IMR-90 (cell line): ENCODE measurements around the gene MAGI1. TPM values are rescaled to one million over a fixed set of nuclear protein-coding genes. Genes with fewer than 3 reads are reported as not detected.

Experiments used
- ATAC-seq: fragments of 200-7000 bp; cut with Tn5 transposase; 2 replicates; pipeline ENCODE4 v1.9.1; 2020; ENCODE audit warnings: low read depth, mild to moderate bottlenecking, moderate library complexity
- BruUV-seq: library from RNA; stranded (reverse); fragments of 400-500 nt; replicated peaks from 2 replicates; lab custom pipeline; 2021; lab: Mats Ljungman, UMichigan
- CTCF ChIA-PET: fragments of 300-600 bp; formaldehyde crosslinking; extraction: SDS; loops from one replicate; lab custom pipeline; 2021; ENCODE audit warnings: antibody characterized with exemption; lab: Yijun Ruan, JAX
- POLR2A ChIA-PET: fragments of 300-600 bp; sonication (Branson Sonifier 250); formaldehyde crosslinking; loops from one replicate; lab custom pipeline; 2022; ENCODE audit warnings: antibody characterized with exemption; ENCODE audit not compliant: unreplicated experiment; lab: Charles Lee
- DNase-seq: peaks from one replicate; pipeline ENCODE4 v3.0.0; 2013
- H2AFZ ChIP-seq: replicated peaks from 2 replicates; pipeline ENCODE3; 2013; ENCODE audit warnings: low read length, mild to moderate bottlenecking; ENCODE audit not compliant: poor library complexity
- H2AK5ac ChIP-seq: 2 replicates; pipeline ENCODE4 v1.6.1; 2013; ENCODE audit warnings: low read depth, low read length, inconsistent platforms
- H2AK9ac ChIP-seq: replicated peaks from 2 replicates; pipeline ENCODE3; 2013; ENCODE audit warnings: mild to moderate bottlenecking, low read depth, low read length, moderate library complexity; ENCODE audit not compliant: poor library complexity
- H2BK120ac ChIP-seq: 2 replicates; pipeline ENCODE4 v1.6.1; 2013; ENCODE audit warnings: low read depth, low read length, inconsistent platforms
- H2BK15ac ChIP-seq: 3 replicates; pipeline ENCODE4 v1.6.1; 2013; ENCODE audit warnings: low read depth, low read length, inconsistent platforms
- H2BK20ac ChIP-seq: 2 replicates; pipeline ENCODE4 v1.6.1; 2013; ENCODE audit warnings: low read depth, mild to moderate bottlenecking, inconsistent platforms, low read length, moderate library complexity
- H2BK5ac ChIP-seq: 2 replicates; pipeline ENCODE4 v1.6.1; 2013; ENCODE audit warnings: mild to moderate bottlenecking, low read depth, low read length, inconsistent platforms; ENCODE audit not compliant: poor library complexity, severe bottlenecking
- H3K14ac ChIP-seq: replicated peaks from 2 replicates; pipeline ENCODE4 v1.6.1; 2013; ENCODE audit warnings: low read depth, low read length, inconsistent platforms
- H3K18ac ChIP-seq: 2 replicates; pipeline ENCODE4 v1.6.1; 2013; ENCODE audit warnings: low read depth, low read length, control low read depth
- H3K23ac ChIP-seq: 2 replicates; pipeline ENCODE4 v1.6.1; 2013; ENCODE audit warnings: low read depth, low read length, inconsistent platforms
- H3K27ac ChIP-seq: 2 replicates; pipeline ENCODE4 v1.5.1; 2013; ENCODE audit warnings: mild to moderate bottlenecking, control low read depth, low read length; ENCODE audit not compliant: insufficient read depth
- H3K27me3 ChIP-seq: 2 replicates; pipeline ENCODE4 v1.6.1; 2013; ENCODE audit warnings: low read length; ENCODE audit not compliant: control insufficient read depth, insufficient read depth
- H3K36me3 ChIP-seq: 2 replicates; pipeline ENCODE4 v1.6.1; 2013; ENCODE audit warnings: low read length, mixed read lengths; ENCODE audit not compliant: control insufficient read depth, insufficient read depth
- H3K4ac ChIP-seq: 2 replicates; pipeline ENCODE4 v1.6.1; 2013; ENCODE audit warnings: low read depth, low read length, inconsistent platforms
- H3K4me1 ChIP-seq: 2 replicates; pipeline ENCODE4 v1.6.1; 2013; ENCODE audit warnings: low read length, mixed read lengths; ENCODE audit not compliant: control insufficient read depth, insufficient read depth
- H3K4me2 ChIP-seq: 2 replicates; pipeline ENCODE4 v1.6.1; 2013; ENCODE audit warnings: low read depth, mild to moderate bottlenecking, control low read depth, low read length, moderate library complexity
- H3K4me3 ChIP-seq: 2 replicates; pipeline ENCODE4 v1.5.1; 2013; ENCODE audit warnings: low read depth, mild to moderate bottlenecking, control low read depth, low read length, moderate library complexity; ENCODE audit not compliant: insufficient read depth
- H3K56ac ChIP-seq: 2 replicates; pipeline ENCODE4 v1.6.1; 2013; ENCODE audit warnings: low read length, inconsistent platforms; ENCODE audit not compliant: insufficient read depth; ENCODE audit errors: extremely low read depth
- H3K79me1 ChIP-seq, 2 experiments: 2 replicates each; pipeline ENCODE4 v1.6.1; 2013; ENCODE audit warnings: low read length in 2 of 2, inconsistent platforms in 1 of 2, low read depth in 1 of 2
- H3K9ac ChIP-seq: 2 replicates; pipeline ENCODE4 v1.6.1; 2013; ENCODE audit warnings: low read depth, low read length, control low read depth
- H3K9me1 ChIP-seq: 2 replicates; pipeline ENCODE4 v1.6.1; 2013; ENCODE audit warnings: low read length, inconsistent platforms; ENCODE audit not compliant: insufficient read depth
- H3K9me3 ChIP-seq: 2 replicates; pipeline ENCODE4 v1.6.1; 2013; ENCODE audit warnings: low read length; ENCODE audit not compliant: control insufficient read depth, insufficient read depth
- H4K20me1 ChIP-seq: 2 replicates; pipeline ENCODE4 v1.6.1; 2013; ENCODE audit warnings: low read length, inconsistent platforms; ENCODE audit not compliant: insufficient read depth
- H4K5ac ChIP-seq: 2 replicates; pipeline ENCODE4 v1.6.1; 2013; ENCODE audit warnings: mild to moderate bottlenecking, low read depth, low read length, control low read depth
- H4K8ac ChIP-seq, 2 experiments: 2 replicates each; pipeline ENCODE4 v1.6.1; 2013; ENCODE audit warnings: low read depth in 2 of 2, low read length in 2 of 2, control low read depth in 1 of 2, inconsistent platforms in 1 of 2
- H4K91ac ChIP-seq: 2 replicates; pipeline ENCODE4 v1.6.1; 2013; ENCODE audit warnings: low read depth, low read length, inconsistent platforms; ENCODE audit not compliant: insufficient read depth
- BHLHE40 ChIP-seq: fragments of 150-350 bp; IDR thresholded peaks from 2 replicates; pipeline ENCODE4 v1.6.1; 2016; ENCODE audit warnings: mild to moderate bottlenecking, low read depth, low read length
- CEBPB ChIP-seq: IDR thresholded peaks from 2 replicates; pipeline ENCODE4 v1.6.1; 2012; ENCODE audit warnings: low read depth, low read length, improper control_type of control experiment
- CHD1 ChIP-seq: IDR thresholded peaks from 2 replicates; pipeline ENCODE4 v1.6.1; 2012; ENCODE audit warnings: low read depth, low read length, improper control_type of control experiment
- FOS ChIP-seq: fragments of 150-350 bp; IDR thresholded peaks from 2 replicates; pipeline ENCODE4 v1.6.1; 2016; ENCODE audit warnings: low read depth, low read length
- MAFK ChIP-seq: IDR thresholded peaks from 2 replicates; pipeline ENCODE4 v1.6.1; 2012; ENCODE audit warnings: low read depth, low read length, improper control_type of control experiment
- NFE2L2 ChIP-seq: fragments of 150-350 bp; IDR thresholded peaks from 2 replicates; pipeline ENCODE4 v1.6.1; 2016; ENCODE audit warnings: low read depth, mild to moderate bottlenecking, low read length
- POLR2A ChIP-seq: IDR thresholded peaks from 2 replicates; pipeline ENCODE4 v1.6.1; 2012; ENCODE audit warnings: mild to moderate bottlenecking, low read depth, low read length
- RAD21 ChIP-seq: IDR thresholded peaks from 2 replicates; pipeline ENCODE4 v1.6.1; 2012; ENCODE audit warnings: low read length, improper control_type of control experiment
- RCOR1 ChIP-seq: IDR thresholded peaks from 2 replicates; pipeline ENCODE4 v1.6.1; 2012; ENCODE audit warnings: mild to moderate bottlenecking, low read length, improper control_type of control experiment; ENCODE audit not compliant: insufficient replicate concordance
- RFX5 ChIP-seq: IDR thresholded peaks from 2 replicates; pipeline ENCODE4 v1.8.0; 2012; ENCODE audit warnings: low read depth, mild to moderate bottlenecking, low read length, moderate library complexity
- WGBS, 2 experiments: methylation state at CpG; one replicate each; pipeline versions ENCODE4 v1.1.5 to v1.1.7; 2013; ENCODE audit warnings: missing lambda C conversion rate in 2 of 2; ENCODE audit not compliant: insufficient read length in 1 of 2; ENCODE audit errors: extremely low coverage in 2 of 2; 5-methylcytosine and 5-hydroxymethylcytosine counted together
- dilution Hi-C: fragments of 300-500 bp; cut with HindIII; formaldehyde crosslinking; loops from one replicate; pipeline ENCODE4 v1.14.3; 2018; ENCODE audit warnings: low sequenced_read_pairs; ENCODE audit not compliant: unreplicated experiment
- in situ Hi-C: fragments of 300-500 bp; cut with MboI; formaldehyde crosslinking; loops from 3 replicates; pipeline ENCODE4 v1.14.3; 2019; ENCODE audit warnings: low sequenced_read_pairs, inconsistent platforms, mixed read lengths
- intact Hi-C: fragments of 100-400 bp; cut with micrococcal nuclease; formaldehyde crosslinking; loops from 2 replicates; pipeline ENCODE4 v1.10.0; 2022
- polyA plus RNA-seq, 3 experiments: library from polyadenylated mRNA; depleted of rRNA; stranded (reverse); fragments of >200 nt; gene quantifications; 2 replicates each; pipeline ENCODE4 v1.2.3, GENCODE V29; 2012; ENCODE audit warnings: low replicate concordance in 1 of 3
- total RNA-seq: library from RNA; depleted of rRNA; stranded (reverse); fragments of >200 nt; gene quantifications from 2 replicates; pipeline ENCODE4 v1.2.3, GENCODE V29; 2012
- TF ChIP-seq, protein P1 (sequence below): conservative IDR thresholded peaks from 2 replicates; pipeline ENCODE4 v1.5.1; 2012; ENCODE audit warnings: mild to moderate bottlenecking, low read depth, low read length, improper control_type of control experiment
- TF ChIP-seq, protein P2 (sequence below): fragments of 150-350 bp; IDR thresholded peaks from 2 replicates; pipeline ENCODE4 v1.6.1; 2017; ENCODE audit warnings: mild to moderate bottlenecking, antibody characterized with exemption, low read length, low read depth
- TF ChIP-seq, protein P3 (sequence below): fragments of 150-350 bp; IDR thresholded peaks from 2 replicates; pipeline ENCODE4 v1.6.1; 2016; ENCODE audit warnings: low read depth, mild to moderate bottlenecking, low read length, moderate library complexity, borderline replicate concordance

MAGI1 gene
- total and polyA plus RNA-seq, 2 of the 4 experiments (the other 2 are of a cell fraction), result 14.5 to 24.2 TPM

- POLR2A ChIA-PET, result no interaction called here
- H3K9ac ChIP-seq, result no peak overlapping the region
- WGBS, 2 experiments, result no CpG with 5 or more reads among the region's 2 CpGs
These were observed 336.5 kb downstream of the MAGI1 start for GRCh38 chr3:65702202-65702601.

More at GRCh38 chr3:65702202-65702601, 336.5 kb downstream of the MAGI1 start:
- Histone ChIP-seq H3K23ac (no peak overlapping the region), H2BK20ac (no peak overlapping the region), H2BK5ac (no peak overlapping the region), H3K27ac (no peak overlapping the region), H3K4me3 (no peak overlapping the region), H2AK9ac (no peak overlapping the region), H2AK5ac (no peak overlapping the region), H3K79me1 (peaks cover 0 to 11% of the 10 kb centered on the region in 2 experiments; a peak in 1 of 4 replicates), H4K8ac (no peak overlapping the region), H4K20me1 (0 out of 2 replicates have a peak, but pooled peaks cover 3% of the 10 kb centered on the region), H3K18ac (no peak overlapping the region), H3K9me3 (no peaks in the 10 kb centered on the region), H2BK120ac (no peak overlapping the region), H2AFZ (no peak overlapping the region), H3K14ac (no peak overlapping the region), H3K56ac (no peak overlapping the region), H4K5ac (no peak overlapping the region), H3K4ac (no peak overlapping the region), H3K4me1 (peaks cover 3% of the 10 kb centered on the region; the same call in 1 of the 2 replicates), H3K27me3 (no peaks in the 10 kb centered on the region), H4K91ac (no peak overlapping the region), H2BK15ac (no peak overlapping the region), H3K9me1 (peaks cover 6% of the 10 kb centered on the region), H3K36me3 (no peaks in the 10 kb centered on the region), H3K4me2 (no peak overlapping the region)
- dilution Hi-C loops (no loop called here), intact Hi-C loops (no loop called here), in situ Hi-C loops (no loop called here)
- TF ChIP-seq, protein P1, sequence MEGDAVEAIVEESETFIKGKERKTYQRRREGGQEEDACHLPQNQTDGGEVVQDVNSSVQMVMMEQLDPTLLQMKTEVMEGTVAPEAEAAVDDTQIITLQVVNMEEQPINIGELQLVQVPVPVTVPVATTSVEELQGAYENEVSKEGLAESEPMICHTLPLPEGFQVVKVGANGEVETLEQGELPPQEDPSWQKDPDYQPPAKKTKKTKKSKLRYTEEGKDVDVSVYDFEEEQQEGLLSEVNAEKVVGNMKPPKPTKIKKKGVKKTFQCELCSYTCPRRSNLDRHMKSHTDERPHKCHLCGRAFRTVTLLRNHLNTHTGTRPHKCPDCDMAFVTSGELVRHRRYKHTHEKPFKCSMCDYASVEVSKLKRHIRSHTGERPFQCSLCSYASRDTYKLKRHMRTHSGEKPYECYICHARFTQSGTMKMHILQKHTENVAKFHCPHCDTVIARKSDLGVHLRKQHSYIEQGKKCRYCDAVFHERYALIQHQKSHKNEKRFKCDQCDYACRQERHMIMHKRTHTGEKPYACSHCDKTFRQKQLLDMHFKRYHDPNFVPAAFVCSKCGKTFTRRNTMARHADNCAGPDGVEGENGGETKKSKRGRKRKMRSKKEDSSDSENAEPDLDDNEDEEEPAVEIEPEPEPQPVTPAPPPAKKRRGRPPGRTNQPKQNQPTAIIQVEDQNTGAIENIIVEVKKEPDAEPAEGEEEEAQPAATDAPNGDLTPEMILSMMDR, result no peak
- TF ChIP-seq, protein P2, sequence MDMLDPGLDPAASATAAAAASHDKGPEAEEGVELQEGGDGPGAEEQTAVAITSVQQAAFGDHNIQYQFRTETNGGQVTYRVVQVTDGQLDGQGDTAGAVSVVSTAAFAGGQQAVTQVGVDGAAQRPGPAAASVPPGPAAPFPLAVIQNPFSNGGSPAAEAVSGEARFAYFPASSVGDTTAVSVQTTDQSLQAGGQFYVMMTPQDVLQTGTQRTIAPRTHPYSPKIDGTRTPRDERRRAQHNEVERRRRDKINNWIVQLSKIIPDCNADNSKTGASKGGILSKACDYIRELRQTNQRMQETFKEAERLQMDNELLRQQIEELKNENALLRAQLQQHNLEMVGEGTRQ, result no peak
- TF ChIP-seq CEBPB (no peak), RAD21 (no peak), MAFK (no peak), RCOR1 (no peak), RFX5 (no peak), POLR2A (no peak), NFE2L2 (no peak), BHLHE40 (no peak), CHD1 (no peak), FOS (no peak)
- TF ChIP-seq, protein P3, sequence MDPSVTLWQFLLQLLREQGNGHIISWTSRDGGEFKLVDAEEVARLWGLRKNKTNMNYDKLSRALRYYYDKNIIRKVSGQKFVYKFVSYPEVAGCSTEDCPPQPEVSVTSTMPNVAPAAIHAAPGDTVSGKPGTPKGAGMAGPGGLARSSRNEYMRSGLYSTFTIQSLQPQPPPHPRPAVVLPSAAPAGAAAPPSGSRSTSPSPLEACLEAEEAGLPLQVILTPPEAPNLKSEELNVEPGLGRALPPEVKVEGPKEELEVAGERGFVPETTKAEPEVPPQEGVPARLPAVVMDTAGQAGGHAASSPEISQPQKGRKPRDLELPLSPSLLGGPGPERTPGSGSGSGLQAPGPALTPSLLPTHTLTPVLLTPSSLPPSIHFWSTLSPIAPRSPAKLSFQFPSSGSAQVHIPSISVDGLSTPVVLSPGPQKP, result no peak
- no TSS peak for BruUV-seq
- ATAC-seq (no peak), DNase-seq (no peak)
- CTCF ChIA-PET, result interaction anchor here (1.0 kb wide), 1 partner anchor 17 kb away, joined by 3 read pairs; no protein-coding TSS in a partner anchor
